ENCODE data around the gene OSGIN1.

OSGIN1 gene

GRCh38 chr16:83933885-83934683, 19.0 kb upstream of the OSGIN1 start:
- H3K36me3 ChIP-seq, result peaks cover 0 to 4% (median 3%) of the 10 kb centered on the region in 3 donors
- no peak for DNase-seq
- intact Hi-C loops (cut with DNase I; ENCODE audit: low total_unique reads), result no loop called here

GRCh38 chr16:83934684-83934977, 18.4 kb upstream of the OSGIN1 start:
- intact Hi-C loops (cut with DNase I; ENCODE audit: low total_unique reads), result no loop called here

More at GRCh38 chr16:83933885-83934683, 19.0 kb upstream of the OSGIN1 start:
- no peaks in the 10 kb centered on the region for H3K9me3 ChIP-seq
- no peak overlapping the region for H3K4me3 ChIP-seq
- TF ChIP-seq, protein P1, sequence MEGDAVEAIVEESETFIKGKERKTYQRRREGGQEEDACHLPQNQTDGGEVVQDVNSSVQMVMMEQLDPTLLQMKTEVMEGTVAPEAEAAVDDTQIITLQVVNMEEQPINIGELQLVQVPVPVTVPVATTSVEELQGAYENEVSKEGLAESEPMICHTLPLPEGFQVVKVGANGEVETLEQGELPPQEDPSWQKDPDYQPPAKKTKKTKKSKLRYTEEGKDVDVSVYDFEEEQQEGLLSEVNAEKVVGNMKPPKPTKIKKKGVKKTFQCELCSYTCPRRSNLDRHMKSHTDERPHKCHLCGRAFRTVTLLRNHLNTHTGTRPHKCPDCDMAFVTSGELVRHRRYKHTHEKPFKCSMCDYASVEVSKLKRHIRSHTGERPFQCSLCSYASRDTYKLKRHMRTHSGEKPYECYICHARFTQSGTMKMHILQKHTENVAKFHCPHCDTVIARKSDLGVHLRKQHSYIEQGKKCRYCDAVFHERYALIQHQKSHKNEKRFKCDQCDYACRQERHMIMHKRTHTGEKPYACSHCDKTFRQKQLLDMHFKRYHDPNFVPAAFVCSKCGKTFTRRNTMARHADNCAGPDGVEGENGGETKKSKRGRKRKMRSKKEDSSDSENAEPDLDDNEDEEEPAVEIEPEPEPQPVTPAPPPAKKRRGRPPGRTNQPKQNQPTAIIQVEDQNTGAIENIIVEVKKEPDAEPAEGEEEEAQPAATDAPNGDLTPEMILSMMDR (IDR thresholded peaks at IDR 0.05), result no peak
- H3K4me1 ChIP-seq, result no peaks in the 10 kb centered on the region
- H3K27me3 ChIP-seq, result no peaks in the 10 kb centered on the region
- H3K27ac ChIP-seq, result no peak overlapping the region

DNA sequence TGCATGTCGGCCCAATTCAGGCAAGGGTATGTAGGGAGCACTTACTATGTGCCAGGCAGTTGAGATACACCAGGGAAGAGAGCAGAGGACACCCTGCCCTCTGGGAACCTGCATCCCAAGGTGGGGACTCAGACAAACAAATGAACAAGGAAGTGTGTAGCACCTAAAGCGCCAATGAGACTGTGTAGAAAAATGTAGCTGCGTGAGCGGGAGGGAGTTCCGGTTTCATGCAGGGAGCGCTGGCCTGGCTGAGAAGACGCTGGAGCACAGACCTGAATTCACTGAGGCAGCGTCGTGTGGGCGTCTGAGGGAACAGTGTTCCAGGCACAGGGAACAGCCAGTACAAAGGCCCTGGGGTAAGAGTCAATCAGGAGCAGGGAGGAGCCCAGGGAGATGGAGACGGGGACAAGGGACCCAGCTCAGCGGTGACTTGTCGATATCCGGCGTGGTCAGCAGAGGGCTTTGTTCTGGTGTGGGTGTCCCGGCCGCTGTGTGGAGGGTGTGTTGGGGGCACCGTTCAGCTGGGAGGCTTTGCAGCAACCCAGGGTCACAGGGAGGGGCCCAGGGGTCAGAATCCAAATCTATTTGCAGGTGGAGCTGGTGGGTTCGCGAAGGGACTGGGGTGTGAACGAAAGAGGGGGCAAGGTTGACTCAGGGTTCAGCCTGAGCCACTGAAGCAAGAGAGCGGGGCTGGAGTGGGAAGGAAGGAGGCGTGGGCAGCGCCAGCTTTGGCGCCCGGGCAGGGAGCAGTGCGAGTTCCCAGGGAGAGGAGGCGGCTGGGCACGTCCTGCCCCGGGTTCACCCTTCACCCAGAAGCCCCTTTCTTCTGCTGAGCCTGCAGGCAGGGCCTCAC, 17.8 kb upstream of the OSGIN1 start:
- H3K4me3 ChIP-seq, result no peak overlapping the region
- H3K36me3 ChIP-seq, result peaks cover 0 to 3% (median under 1%) of the 10 kb centered on the region in 3 donors
- DNase-seq, result no peak
- H3K9me3 ChIP-seq, result no peaks in the 10 kb centered on the region
- intact Hi-C loops (cut with DNase I; ENCODE audit: low total_unique reads), result no loop called here
- no peaks in the 10 kb centered on the region for H3K4me1 ChIP-seq
- H3K27ac ChIP-seq, result no peak overlapping the region
- TF ChIP-seq, protein P1 (IDR thresholded peaks at IDR 0.05), result no peak
- H3K27me3 ChIP-seq, result no peaks in the 10 kb centered on the region

More at GRCh38 chr16:83934684-83934977, 18.4 kb upstream of the OSGIN1 start:
- H3K36me3 ChIP-seq, result peaks cover 0 to 4% (median 3%) of the 10 kb centered on the region in 3 donors
- no peak overlapping the region for H3K4me3 ChIP-seq
- TF ChIP-seq, protein P1 (IDR thresholded peaks at IDR 0.05), result no peak
- no peaks in the 10 kb centered on the region for H3K9me3 ChIP-seq
- DNase-seq, result no peak
- H3K27ac ChIP-seq, result no peak overlapping the region
- H3K4me1 ChIP-seq, result no peaks in the 10 kb centered on the region
- H3K27me3 ChIP-seq, result no peaks in the 10 kb centered on the region

GRCh38 chr16:83935858-83936255, 17.2 kb upstream of the OSGIN1 start:
- no peaks in the 10 kb centered on the region for H3K27me3 ChIP-seq
- H3K27ac ChIP-seq, result no peak overlapping the region
- H3K4me1 ChIP-seq, result no peaks in the 10 kb centered on the region
- intact Hi-C loops (cut with DNase I; ENCODE audit: low total_unique reads), result no loop called here
- H3K4me3 ChIP-seq, result no peak overlapping the region
- no peak for DNase-seq
- peaks cover 0 to 3% (median 0%) of the 10 kb centered on the region in 3 donors for H3K36me3 ChIP-seq
- TF ChIP-seq, protein P1 (IDR thresholded peaks at IDR 0.05), result no peak
- no peaks in the 10 kb centered on the region for H3K9me3 ChIP-seq

GRCh38 chr16:83936581-83937165, 16.4 kb upstream of the OSGIN1 start:
- H3K27ac ChIP-seq, result no peak overlapping the region
- H3K4me1 ChIP-seq, result no peaks in the 10 kb centered on the region
- H3K9me3 ChIP-seq, result no peaks in the 10 kb centered on the region
- TF ChIP-seq, protein P1 (IDR thresholded peaks at IDR 0.05), result no peak
- no peak for DNase-seq
- H3K27me3 ChIP-seq, result no peaks in the 10 kb centered on the region
- peaks cover 0 to 3% (median 0%) of the 10 kb centered on the region in 3 donors for H3K36me3 ChIP-seq
- no peak overlapping the region for H3K4me3 ChIP-seq
- intact Hi-C loops (cut with DNase I; ENCODE audit: low total_unique reads), result no loop called here
